Astrocyte (in vitro differentiated cells and primary cell): Measurements from ENCODE around the gene ABI1. TPM values are rescaled to one million over a fixed set of nuclear protein-coding genes. Genes with fewer than 3 reads are reported as not detected.
"Not testable (repeated sequence)": the region's sequence is repeated elsewhere in the genome, so short reads cannot be mapped to it uniquely, and the experiment has no call there.

ENCODE experiments used
- DNase-seq: peaks from one replicate; pipeline ENCODE4 v3.0.0-alpha.2; 2010; ENCODE audit warnings: low read depth
- FAIRE-seq: peaks from 2 replicates; lab custom pipeline; 2011; peaks lifted over from hg19 to GRCh38; lab: Jason Lieb, UNC
- H2AFZ ChIP-seq: 2 replicates; pipeline ENCODE4 v1.6.0; 2012; ENCODE audit warnings: low read depth, low read length, inconsistent platforms
- H3K27ac ChIP-seq: 2 replicates; pipeline ENCODE4 v1.5.1; 2011; ENCODE audit warnings: low read depth, low read length, inconsistent platforms
- H3K27me3 ChIP-seq: 2 replicates; pipeline ENCODE4 v1.6.0; 2011; ENCODE audit warnings: low read length, inconsistent platforms; ENCODE audit not compliant: insufficient read depth
- H3K36me3 ChIP-seq: 2 replicates; pipeline ENCODE4 v1.5.1; 2011; ENCODE audit warnings: low read length, inconsistent platforms; ENCODE audit not compliant: insufficient read depth
- H3K4me1 ChIP-seq: 2 replicates; pipeline ENCODE4 v1.5.1; 2011; ENCODE audit warnings: low read length, inconsistent platforms; ENCODE audit not compliant: insufficient read depth
- H3K4me2 ChIP-seq: 2 replicates; pipeline ENCODE4 v1.6.0; 2012; ENCODE audit warnings: low read length, inconsistent platforms
- H3K4me3 ChIP-seq: 2 replicates; pipeline ENCODE4 v1.5.1; 2011; ENCODE audit warnings: low read depth, mild to moderate bottlenecking, low read length, inconsistent platforms; ENCODE audit not compliant: insufficient read depth
- H3K79me2 ChIP-seq: 2 replicates; pipeline ENCODE4 v1.6.0; 2012; ENCODE audit warnings: mild to moderate bottlenecking, low read length, inconsistent platforms; ENCODE audit not compliant: insufficient read depth
- H3K9ac ChIP-seq: 2 replicates; pipeline ENCODE4 v1.6.0; 2012; ENCODE audit warnings: mild to moderate bottlenecking, low read length, inconsistent platforms
- H3K9me3 ChIP-seq: 2 replicates; pipeline ENCODE4 v1.5.1; 2012; ENCODE audit warnings: low read depth, mild to moderate bottlenecking, low read length, inconsistent platforms; ENCODE audit not compliant: insufficient read depth
- H4K20me1 ChIP-seq: 2 replicates; pipeline ENCODE4 v1.6.0; 2012; ENCODE audit warnings: low read length, inconsistent platforms; ENCODE audit not compliant: insufficient read depth
- H3K27ac Mint-ChIP-seq: one replicate; pipeline ENCODE4 v1.8.0; 2021; ENCODE audit warnings: mild to moderate bottlenecking, mixed read lengths; ENCODE audit not compliant: unreplicated experiment
- H3K27me3 Mint-ChIP-seq: one replicate; pipeline ENCODE4 v1.8.0; 2021; ENCODE audit warnings: low read depth, mixed read lengths; ENCODE audit not compliant: unreplicated experiment
- H3K36me3 Mint-ChIP-seq: one replicate; pipeline ENCODE4 v1.8.0; 2021; ENCODE audit warnings: low read depth, mixed read lengths; ENCODE audit not compliant: unreplicated experiment
- H3K4me1 Mint-ChIP-seq: one replicate; pipeline ENCODE4 v1.8.0; 2021; ENCODE audit warnings: low read depth, mixed read lengths; ENCODE audit not compliant: unreplicated experiment
- H3K4me3 Mint-ChIP-seq: one replicate; pipeline ENCODE4 v1.8.0; 2021; ENCODE audit warnings: mild to moderate bottlenecking, moderate library complexity, mixed read lengths; ENCODE audit not compliant: unreplicated experiment
- H3K9me3 Mint-ChIP-seq: one replicate; pipeline ENCODE4 v1.8.0; 2021; ENCODE audit warnings: mild to moderate bottlenecking, mixed read lengths; ENCODE audit not compliant: unreplicated experiment
- CTCF ChIP-seq: IDR thresholded peaks from 2 replicates; pipeline ENCODE4 v1.5.1; 2011; ENCODE audit warnings: low read depth, mild to moderate bottlenecking, inconsistent platforms, low read length, moderate library complexity; ENCODE audit not compliant: insufficient read depth
- EZH2 ChIP-seq: IDR thresholded peaks from 2 replicates; pipeline ENCODE4 v1.6.1; 2012; ENCODE audit warnings: mild to moderate bottlenecking, low read length, inconsistent platforms; ENCODE audit not compliant: insufficient read depth
- total RNA-seq: library from RNA; stranded (reverse); gene quantifications from 2 replicates; pipeline ENCODE4 v1.2.1, GENCODE V29; 2021

ABI1 gene
- total RNA-seq, 1 donor from 2014 or later, result 65.1 TPM

- Mint-ChIP-seq H3K27ac (no peak overlapping the region), H3K9me3 (no peaks in the 10 kb centered on the region), H3K4me1 (peaks cover 14% of the 10 kb centered on the region), H3K36me3 (peaks cover 11% of the 10 kb centered on the region), H3K4me3 (no peak overlapping the region), H3K27me3 (no peaks in the 10 kb centered on the region)
- TF ChIP-seq CTCF, result no peak
- FAIRE-seq (peak; percentile 79), DNase-seq (no peak)
- H3K9ac ChIP-seq, result no peak overlapping the region
- peaks cover 91% of the 10 kb centered on the region for H3K79me2 ChIP-seq
- H3K4me2 ChIP-seq, result no peak overlapping the region
- H3K4me1 ChIP-seq, result no peaks in the 10 kb centered on the region
- no peak overlapping the region for H3K27ac ChIP-seq
- H2AFZ ChIP-seq, result no peak overlapping the region
- no peaks in the 10 kb centered on the region for H3K9me3 ChIP-seq
- no peaks in the 10 kb centered on the region for H3K27me3 ChIP-seq
- peaks cover 63% of the 10 kb centered on the region for H4K20me1 ChIP-seq
- H3K4me3 ChIP-seq, result no peak overlapping the region
- H3K36me3 ChIP-seq, result no peaks in the 10 kb centered on the region
Observed at GRCh38 chr10:26792758-26793495, 67.8 kb downstream of the ABI1 start.

GRCh38 chr10:26790221-26790995, 70.3 kb downstream of the ABI1 start:
- peaks cover 63% of the 10 kb centered on the region for H4K20me1 ChIP-seq
- Mint-ChIP-seq H3K27ac (peak overlapping the region; percentile 41), H3K4me3 (no peak overlapping the region), H3K9me3 (peaks cover 3% of the 10 kb centered on the region), H3K36me3 (peaks cover 15% of the 10 kb centered on the region), H3K4me1 (peaks cover 14% of the 10 kb centered on the region), H3K27me3 (no peaks in the 10 kb centered on the region)
- FAIRE-seq (peak; percentile 32), DNase-seq (peak; percentile 19)
- H3K36me3 ChIP-seq, result no peaks in the 10 kb centered on the region
- no peak overlapping the region for H2AFZ ChIP-seq
- peak overlapping the region; percentile 31 for H3K4me2 ChIP-seq
- H3K9ac ChIP-seq, result no peak overlapping the region
- no peaks in the 10 kb centered on the region for H3K9me3 ChIP-seq
- TF ChIP-seq CTCF (no peak), EZH2 (no peak)
- H3K4me3 ChIP-seq, result no peak overlapping the region
- peaks cover 91% of the 10 kb centered on the region for H3K79me2 ChIP-seq
- no peaks in the 10 kb centered on the region for H3K27me3 ChIP-seq
- H3K4me1 ChIP-seq, result no peaks in the 10 kb centered on the region
- peak overlapping the region; percentile 41 for H3K27ac ChIP-seq

- peaks cover 14% of the 10 kb centered on the region for H3K4me1 Mint-ChIP-seq
- not testable (repeated sequence) for H3K36me3 ChIP-seq, DNase-seq, H3K4me3 Mint-ChIP-seq, H3K9me3 ChIP-seq, FAIRE-seq, H3K4me3 ChIP-seq, H3K27ac ChIP-seq, H3K27me3 ChIP-seq, H3K4me2 ChIP-seq, H2AFZ ChIP-seq, H3K4me1 ChIP-seq, H3K27me3 Mint-ChIP-seq, H3K9ac ChIP-seq, H3K27ac Mint-ChIP-seq, H3K9me3 Mint-ChIP-seq
- peaks cover 91% of the 10 kb centered on the region for H3K79me2 ChIP-seq
- H3K36me3 Mint-ChIP-seq, result peaks cover 12% of the 10 kb centered on the region
- H4K20me1 ChIP-seq, result peaks cover 63% of the 10 kb centered on the region
Observed at GRCh38 chr10:26789779-26790178, 71.0 kb downstream of the ABI1 start.
